Skeletal muscle satellite cell (primary cell): Measurements from ENCODE around the gene VWA8.
"Not testable (repeated sequence)": the region's sequence is repeated elsewhere in the genome, so short reads cannot be mapped to it uniquely, and the experiment has no call there.

ENCODE experiments used
- H3K27me3 ChIP-seq: 2 replicates; pipeline ENCODE4 v1.7.0; 2013; ENCODE audit warnings: low read length; ENCODE audit not compliant: control insufficient read depth, insufficient read depth
- H3K36me3 ChIP-seq: 2 replicates; pipeline ENCODE4 v1.7.0; 2013; ENCODE audit warnings: mild to moderate bottlenecking, control low read depth, low read length; ENCODE audit not compliant: insufficient read depth
- H3K4me1 ChIP-seq: 2 replicates; pipeline ENCODE4 v1.7.0; 2013; ENCODE audit warnings: low read length; ENCODE audit not compliant: control insufficient read depth, insufficient read depth
- H3K4me2 ChIP-seq: 2 replicates; pipeline ENCODE4 v1.7.0; 2013; ENCODE audit warnings: mild to moderate bottlenecking, low read length
- H3K4me3 ChIP-seq: 2 replicates; pipeline ENCODE4 v1.7.0; 2013; ENCODE audit warnings: low read length
- H3K9ac ChIP-seq: 2 replicates; pipeline ENCODE4 v1.7.0; 2013; ENCODE audit warnings: mild to moderate bottlenecking, low read depth, low read length, moderate library complexity
- H3K9me3 ChIP-seq: replicated peaks from 2 replicates; pipeline ENCODE4 v1.7.0; 2013; ENCODE audit warnings: mild to moderate bottlenecking, control low read depth, low read length

VWA8 gene

DNA sequence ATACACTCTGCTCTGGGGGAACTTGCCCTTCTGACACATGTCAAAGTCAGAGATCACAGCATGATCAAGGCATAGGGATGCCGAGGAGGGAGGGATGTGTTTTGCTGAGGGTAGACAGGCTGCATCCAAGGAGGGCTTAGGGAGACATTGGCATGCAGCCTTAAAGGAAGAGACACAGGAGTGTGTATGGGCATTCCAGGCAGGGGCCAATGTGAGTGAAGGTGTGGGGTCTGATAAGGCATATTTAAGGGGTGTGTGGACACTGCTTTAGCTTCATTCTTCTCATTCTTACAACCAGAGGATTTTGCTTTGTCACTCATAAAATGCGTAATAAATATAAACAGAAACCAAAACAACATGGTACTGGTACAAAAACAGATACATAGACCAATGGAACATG lies 310.2 kb downstream of the VWA8 start:
- H3K4me1 ChIP-seq = peaks cover 25% of the 10 kb centered on the region
- no peaks in the 10 kb centered on the region for H3K9me3 ChIP-seq
- H3K36me3 ChIP-seq = no peaks in the 10 kb centered on the region
- no peak overlapping the region for H3K4me3 ChIP-seq
- H3K9ac ChIP-seq = no peak overlapping the region
- H3K4me2 ChIP-seq = no peak overlapping the region
- no peaks in the 10 kb centered on the region for H3K27me3 ChIP-seq

- Histone ChIP-seq H3K9ac (no peak overlapping the region), H3K4me1 (peaks cover 34% of the 10 kb centered on the region), H3K4me3 (no peak overlapping the region), H3K9me3 (no peaks in the 10 kb centered on the region), H3K36me3 (no peaks in the 10 kb centered on the region), H3K27me3 (no peaks in the 10 kb centered on the region), H3K4me2 (no peak overlapping the region)
Observed at GRCh38 chr13:41649659-41650058, 311.2 kb downstream of the VWA8 start.

GRCh38 chr13:41648314-41648935 lies 312.5 kb downstream of the VWA8 start:
- Histone ChIP-seq H3K9ac (peak overlapping the region; percentile 29), H3K36me3 (no peaks in the 10 kb centered on the region), H3K9me3 (no peaks in the 10 kb centered on the region), H3K27me3 (no peaks in the 10 kb centered on the region), H3K4me2 (no peak overlapping the region), H3K4me3 (no peak overlapping the region), H3K4me1 (peaks cover 38% of the 10 kb centered on the region)

GRCh38 chr13:41647699-41648313 lies 313.1 kb downstream of the VWA8 start:
- H3K36me3 ChIP-seq = not testable (repeated sequence)
- peak overlapping the region; percentile 29 for H3K9ac ChIP-seq

DNA sequence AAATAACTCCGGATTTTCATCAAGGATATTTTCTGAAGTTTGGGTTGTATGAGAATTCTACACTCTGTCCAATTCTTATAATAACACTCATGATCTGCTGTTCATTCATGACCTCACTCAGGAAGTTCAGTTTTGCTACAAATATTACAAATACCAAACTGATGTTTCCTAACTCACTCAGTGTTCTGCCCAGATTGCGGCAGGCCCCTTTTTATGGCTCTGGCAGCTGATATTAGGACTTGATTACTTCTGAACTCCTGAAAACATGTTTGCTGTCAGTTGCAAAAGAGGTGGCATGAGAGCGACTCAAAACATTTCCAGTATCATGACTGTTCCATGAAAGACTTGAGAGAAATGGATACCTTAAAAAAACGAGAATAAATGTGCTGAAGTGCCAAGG lies 315.6 kb downstream of the VWA8 start:
- Histone ChIP-seq H3K9me3 (no peaks in the 10 kb centered on the region), H3K36me3 (no peaks in the 10 kb centered on the region), H3K4me3 (no peak overlapping the region), H3K4me2 (peak overlapping the region; percentile 57), H3K4me1 (peaks cover 32% of the 10 kb centered on the region), H3K9ac (peak overlapping the region; percentile 74), H3K27me3 (no peaks in the 10 kb centered on the region)

More at GRCh38 chr13:41647699-41648313, 313.1 kb downstream of the VWA8 start:
- H3K9me3 ChIP-seq, H3K4me2 ChIP-seq, H3K27me3 ChIP-seq, H3K4me3 ChIP-seq: not testable (repeated sequence)
- peaks cover 38% of the 10 kb centered on the region for H3K4me1 ChIP-seq

GRCh38 chr13:41644742-41645141 lies 316.2 kb downstream of the VWA8 start:
- Histone ChIP-seq H3K4me1 (peaks cover 32% of the 10 kb centered on the region), H3K9ac (peak overlapping the region; percentile 74), H3K36me3 (no peaks in the 10 kb centered on the region), H3K9me3 (no peaks in the 10 kb centered on the region), H3K4me3 (no peak overlapping the region), H3K27me3 (no peaks in the 10 kb centered on the region), H3K4me2 (peak overlapping the region; percentile 57)

DNA sequence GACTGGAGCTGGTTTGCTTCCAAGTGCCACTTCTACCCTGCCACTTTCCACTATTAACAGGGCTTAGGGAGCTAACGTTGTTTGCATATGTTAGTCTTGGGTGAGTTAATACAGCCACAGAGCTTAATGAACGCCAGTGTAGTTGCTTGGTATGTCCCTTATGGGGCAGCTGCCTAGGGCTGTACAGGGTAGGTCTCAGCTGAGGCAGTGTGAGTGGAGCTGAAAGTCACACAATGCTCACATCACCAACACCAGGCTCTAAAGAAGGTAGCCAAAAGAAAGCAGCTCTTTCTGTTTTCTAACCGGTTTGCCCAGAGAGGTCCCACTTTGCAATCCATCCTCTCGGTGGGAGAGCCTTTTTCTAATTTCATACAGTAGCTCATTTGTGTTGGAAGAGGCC lies 317.4 kb downstream of the VWA8 start:
- no peak overlapping the region for H3K4me2 ChIP-seq
- no peak overlapping the region for H3K9ac ChIP-seq
- peaks cover 29% of the 10 kb centered on the region for H3K4me1 ChIP-seq
- no peaks in the 10 kb centered on the region for H3K36me3 ChIP-seq
- no peaks in the 10 kb centered on the region for H3K9me3 ChIP-seq
- H3K4me3 ChIP-seq = no peak overlapping the region
- H3K27me3 ChIP-seq = no peaks in the 10 kb centered on the region

DNA sequence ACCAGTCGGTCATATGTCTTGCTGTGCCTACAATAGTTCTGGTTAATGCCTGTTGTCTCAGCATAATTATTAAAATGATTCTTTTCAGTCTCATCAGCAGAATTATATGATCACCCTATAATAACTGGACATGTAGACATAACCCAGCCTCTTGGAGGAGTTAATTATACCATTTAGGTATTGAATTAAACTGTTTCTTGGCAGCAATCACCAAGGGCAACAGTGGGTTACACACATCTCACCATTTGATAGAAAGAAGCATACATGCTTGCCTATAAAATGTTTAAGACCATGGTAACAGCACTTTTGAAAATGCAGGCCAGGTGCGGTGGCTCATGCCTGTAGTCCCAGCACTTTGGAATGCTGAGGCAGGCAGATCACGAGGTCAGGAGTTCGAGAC lies 318.9 kb downstream of the VWA8 start:
- H3K4me1 ChIP-seq = peaks cover 20% of the 10 kb centered on the region
- H3K9me3 ChIP-seq = no peaks in the 10 kb centered on the region
- no peak overlapping the region for H3K4me2 ChIP-seq
- no peak overlapping the region for H3K4me3 ChIP-seq
- H3K27me3 ChIP-seq = no peaks in the 10 kb centered on the region
- no peaks in the 10 kb centered on the region for H3K36me3 ChIP-seq
- no peak overlapping the region for H3K9ac ChIP-seq

DNA sequence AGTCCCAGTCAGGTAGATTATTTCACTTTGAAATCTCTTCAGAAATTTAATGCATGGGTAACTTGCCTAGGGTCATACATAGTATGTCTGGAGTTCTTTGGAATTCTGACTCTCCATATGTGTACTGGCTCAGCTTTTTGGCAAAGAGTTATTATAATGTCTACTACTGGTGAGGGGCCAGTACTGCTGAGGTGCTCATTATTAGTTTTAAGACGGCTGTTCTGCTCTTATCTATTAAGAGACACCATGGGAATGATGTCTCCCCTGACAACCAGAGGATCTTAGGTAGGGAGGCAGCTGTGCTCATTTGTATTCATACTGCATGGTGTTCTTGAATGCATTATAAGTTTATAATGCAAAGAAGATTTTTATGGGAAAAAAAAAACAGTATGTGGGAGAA lies 319.5 kb downstream of the VWA8 start:
- Histone ChIP-seq H3K4me2 (no peak overlapping the region), H3K36me3 (no peaks in the 10 kb centered on the region), H3K9ac (no peak overlapping the region), H3K9me3 (no peaks in the 10 kb centered on the region), H3K4me1 (peaks cover 20% of the 10 kb centered on the region), H3K4me3 (no peak overlapping the region), H3K27me3 (no peaks in the 10 kb centered on the region)

- H3K9me3 ChIP-seq = no peaks in the 10 kb centered on the region
- no peaks in the 10 kb centered on the region for H3K36me3 ChIP-seq
- peak overlapping the region; percentile 17 for H3K9ac ChIP-seq
- H3K4me1 ChIP-seq = peaks cover 9% of the 10 kb centered on the region
- H3K27me3 ChIP-seq = no peaks in the 10 kb centered on the region
- no peak overlapping the region for H3K4me2 ChIP-seq
- H3K4me3 ChIP-seq = no peak overlapping the region
Observed at GRCh38 chr13:41639955-41640780, 320.7 kb downstream of the VWA8 start.

GRCh38 chr13:41639237-41639904 lies 321.5 kb downstream of the VWA8 start:
- no peak overlapping the region for H3K9ac ChIP-seq
- H3K9me3 ChIP-seq = no peaks in the 10 kb centered on the region

More at GRCh38 chr13:41639237-41639904, 321.5 kb downstream of the VWA8 start:
- H3K27me3 ChIP-seq = no peaks in the 10 kb centered on the region
- H3K4me2 ChIP-seq = no peak overlapping the region
- H3K4me1 ChIP-seq = peaks cover 1% of the 10 kb centered on the region
- H3K4me3 ChIP-seq = no peak overlapping the region
- H3K36me3 ChIP-seq = no peaks in the 10 kb centered on the region
